NCI-H748 (cell line): ENCODE results near the gene GRM5.
A peak's percentile ranks its signal among the peaks of the same experiment; 100 is the strongest.
"Not testable (repeated sequence)": the region's sequence is repeated elsewhere in the genome, so short reads cannot be mapped to it uniquely, and the experiment has no call there.

ENCODE experiments used
- DNase-seq: peaks from one replicate; lab custom pipeline; 2025; ENCODE audit not compliant: unreplicated experiment; lab: John Stamatoyannopoulos, UW

GRM5 gene

GRCh38 chr11:88978992-88979391, 86.8 kb downstream of the GRM5 start:
- not testable (repeated sequence) for DNase-seq

DNA sequence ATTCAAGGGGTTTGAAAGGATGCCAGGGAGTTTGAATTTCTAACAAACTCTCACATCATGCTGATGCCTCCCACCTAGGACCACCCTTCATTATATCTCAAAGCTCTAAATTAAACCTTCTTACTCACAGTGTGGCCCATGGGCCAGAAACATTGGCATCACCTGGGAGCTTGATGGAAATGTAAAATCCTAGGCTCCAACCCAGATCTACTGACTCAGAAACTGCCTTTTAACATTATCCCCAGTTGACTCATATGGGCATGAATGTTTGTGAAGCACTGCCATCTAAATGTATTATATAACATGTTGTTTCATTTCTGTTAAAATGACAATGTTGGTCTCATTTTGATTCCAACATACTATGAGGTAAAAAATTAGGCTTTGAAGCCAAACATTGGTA, 90.3 kb downstream of the GRM5 start:
- not testable (repeated sequence) for DNase-seq

GRCh38 chr11:88972210-88972609, 93.6 kb downstream of the GRM5 start:
- no peak for DNase-seq

- DNase-seq = not testable (repeated sequence)
These were observed 104.2 kb downstream of the GRM5 start for GRCh38 chr11:88961621-88962020.

DNA sequence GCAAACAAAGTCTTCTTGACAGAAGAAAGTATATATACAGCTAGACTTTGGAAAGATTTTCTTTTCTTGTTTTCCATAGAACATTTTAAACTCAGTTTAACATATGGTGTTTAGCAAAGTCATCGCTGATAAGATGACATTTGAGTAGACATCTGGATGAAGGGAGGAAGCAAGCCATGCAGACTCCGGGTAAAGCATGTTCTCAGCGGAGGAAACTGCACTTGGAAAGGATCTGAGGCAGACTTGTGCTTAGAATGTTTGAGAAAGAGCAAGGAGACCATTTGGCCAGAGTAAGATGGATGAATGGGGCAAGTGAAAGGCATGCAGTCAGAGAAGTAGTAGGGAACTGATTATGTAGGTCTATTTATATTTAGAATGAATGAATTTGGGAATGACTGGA, 105.9 kb downstream of the GRM5 start:
- not testable (repeated sequence) for DNase-seq

GRCh38 chr11:88950975-88951374, 114.8 kb downstream of the GRM5 start:
- DNase-seq = no peak

GRCh38 chr11:88948908-88949307, 116.9 kb downstream of the GRM5 start:
- not testable (repeated sequence) for DNase-seq

DNA sequence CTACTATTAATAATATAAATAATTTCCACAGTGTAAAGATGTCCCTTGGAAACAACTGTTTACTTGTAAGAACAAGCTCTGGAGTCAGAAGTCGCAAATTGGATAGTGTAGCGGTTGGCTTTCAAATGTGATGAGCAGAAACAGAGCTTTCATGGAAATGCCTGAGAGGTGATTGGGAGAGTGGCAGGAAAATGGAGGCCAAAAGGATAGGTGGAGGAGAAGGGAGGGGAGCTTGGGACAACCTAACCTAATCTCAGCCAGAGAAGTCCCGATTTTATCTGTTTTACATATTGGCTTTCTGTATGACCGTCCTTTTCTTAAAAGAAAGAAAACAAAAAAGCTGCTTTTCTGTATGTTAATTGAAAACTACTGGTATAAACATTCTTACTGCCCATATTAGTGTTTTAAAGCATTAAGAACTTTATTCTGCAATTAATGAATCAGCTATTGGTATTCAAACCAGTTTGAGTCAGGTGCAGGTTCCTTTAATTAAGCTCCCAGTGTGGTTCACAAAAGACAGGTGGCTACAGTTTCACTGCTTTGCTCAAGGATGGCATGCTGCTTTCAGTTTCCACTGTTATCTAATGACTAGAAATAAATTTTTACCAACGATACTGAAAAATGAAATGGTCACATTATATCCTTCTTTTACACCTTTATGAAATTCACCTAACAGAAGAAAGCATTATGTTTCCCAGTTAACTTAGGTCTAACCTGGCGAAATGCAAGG, 117.8 kb downstream of the GRM5 start:
- DNase-seq = not testable (repeated sequence)

DNA sequence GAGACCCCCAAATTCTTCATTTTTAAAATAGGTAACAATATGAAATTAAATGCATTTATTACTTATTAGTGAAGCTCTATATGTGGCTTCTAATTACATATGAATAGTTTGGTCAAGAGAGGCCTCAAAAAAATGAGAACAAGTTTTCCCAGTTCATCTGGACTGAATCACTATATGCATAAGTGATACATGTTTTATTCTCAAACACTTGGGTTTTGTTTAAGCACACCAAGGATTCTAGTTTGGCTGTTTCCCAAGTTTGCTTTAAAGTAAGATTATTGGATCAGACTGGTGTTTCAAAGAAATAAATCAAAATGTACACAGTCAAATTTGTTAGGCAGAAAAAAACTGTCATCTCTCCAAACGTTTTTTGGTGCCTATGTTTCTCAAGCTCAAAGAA, 136.1 kb downstream of the GRM5 start:
- not testable (repeated sequence) for DNase-seq

GRCh38 chr11:88917065-88917464, 148.7 kb downstream of the GRM5 start:
- DNase-seq = not testable (repeated sequence)

DNA sequence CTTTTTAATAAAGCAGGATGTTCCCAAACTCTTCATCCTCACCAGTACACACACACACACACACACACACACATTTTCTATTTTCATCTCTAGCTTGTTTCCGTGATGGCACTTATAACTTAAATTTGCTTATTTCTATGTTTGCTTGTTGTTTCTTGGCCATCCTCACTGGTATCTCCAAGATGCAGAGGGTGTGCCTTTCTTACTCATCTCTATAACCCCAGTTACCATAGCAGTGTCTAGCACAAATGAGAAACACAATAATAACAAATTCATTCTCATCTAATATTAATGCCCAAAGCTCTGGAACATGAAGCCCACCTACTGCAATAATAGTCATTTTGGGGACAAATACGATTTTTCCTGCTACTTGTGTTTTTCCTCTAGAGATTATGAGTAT, 156.3 kb downstream of the GRM5 start:
- DNase-seq = no peak

DNA sequence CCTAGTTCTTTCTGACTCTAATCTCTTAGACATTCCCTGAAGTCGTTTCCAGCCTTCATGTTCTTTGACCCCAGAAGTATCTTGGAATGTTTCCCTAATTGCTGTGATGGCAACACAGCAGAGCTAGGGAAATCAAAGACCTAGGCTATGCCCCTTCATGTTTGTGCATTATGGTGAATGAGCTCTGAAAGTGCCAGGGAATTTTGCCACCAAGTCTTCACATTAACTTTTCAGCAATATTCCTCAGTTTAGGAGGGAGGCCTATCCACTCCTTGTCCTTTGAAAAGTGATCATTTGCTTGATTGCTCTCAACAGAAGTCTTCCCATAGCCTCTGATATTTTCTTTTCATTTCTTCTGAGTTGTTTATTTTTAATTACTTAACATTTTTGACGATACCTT, 164.3 kb downstream of the GRM5 start:
- not testable (repeated sequence) for DNase-seq

- not testable (repeated sequence) for DNase-seq
These were observed 176.9 kb downstream of the GRM5 start for GRCh38 chr11:88888855-88889254.

GRCh38 chr11:88886796-88887195, 179.0 kb downstream of the GRM5 start:
- DNase-seq = peak; percentile 36

GRCh38 chr11:88882800-88883199, 183.0 kb downstream of the GRM5 start:
- not testable (repeated sequence) for DNase-seq

GRCh38 chr11:88861618-88862017, 204.2 kb downstream of the GRM5 start:
- no peak for DNase-seq

GRCh38 chr11:88860431-88860830, 205.4 kb downstream of the GRM5 start:
- not testable (repeated sequence) for DNase-seq

- not testable (repeated sequence) for DNase-seq
These were observed 211.8 kb downstream of the GRM5 start for GRCh38 chr11:88853963-88854362.

DNA sequence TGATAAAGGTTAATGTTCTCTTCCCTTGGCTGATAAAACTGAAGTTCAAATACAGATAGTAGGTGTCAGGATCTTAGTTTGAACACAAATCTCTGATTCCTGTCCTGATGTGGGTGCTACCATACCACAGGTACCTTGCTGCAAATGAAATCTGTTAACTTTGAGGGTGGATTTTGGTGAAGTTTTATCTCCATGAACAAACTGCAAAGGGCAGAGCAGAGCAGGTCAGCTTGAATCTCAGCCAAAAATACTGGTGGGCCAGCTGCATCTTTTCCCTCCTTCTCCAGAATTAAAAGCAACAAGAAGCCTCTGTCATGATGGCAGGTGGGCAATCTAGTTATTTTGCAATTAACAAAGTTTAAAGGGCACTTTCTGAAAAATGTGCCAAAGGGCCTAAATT, 214.2 kb downstream of the GRM5 start:
- not testable (repeated sequence) for DNase-seq

DNA sequence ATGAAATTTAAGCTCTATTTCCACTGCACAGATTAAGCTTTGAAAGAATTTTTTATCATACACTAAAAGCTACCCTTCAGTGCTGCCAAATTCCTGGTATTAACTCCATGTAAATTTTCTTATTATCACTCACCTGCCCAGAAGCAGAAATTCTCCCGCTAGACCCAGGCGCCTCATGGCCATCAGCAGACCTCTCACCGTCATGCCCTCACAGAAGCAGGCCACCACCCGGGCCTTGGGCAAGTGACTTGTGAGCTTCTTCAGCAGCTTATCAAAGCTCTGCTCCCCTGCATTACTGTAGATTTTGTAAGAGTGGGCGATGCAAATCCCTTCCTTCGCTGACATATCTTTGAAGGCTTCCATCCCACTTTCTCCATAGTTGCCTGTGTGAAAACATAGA, 216.0 kb downstream of the GRM5 start:
- not testable (repeated sequence) for DNase-seq

GRCh38 chr11:88849368-88849767, 216.4 kb downstream of the GRM5 start:
- no peak for DNase-seq

- DNase-seq = not testable (repeated sequence)
These were observed 219.5 kb downstream of the GRM5 start for GRCh38 chr11:88846266-88846665.

- DNase-seq = not testable (repeated sequence)
These were observed 220.8 kb downstream of the GRM5 start for GRCh38 chr11:88844941-88845340.
